ENCODE results near the gene TFAP2C.

DNA sequence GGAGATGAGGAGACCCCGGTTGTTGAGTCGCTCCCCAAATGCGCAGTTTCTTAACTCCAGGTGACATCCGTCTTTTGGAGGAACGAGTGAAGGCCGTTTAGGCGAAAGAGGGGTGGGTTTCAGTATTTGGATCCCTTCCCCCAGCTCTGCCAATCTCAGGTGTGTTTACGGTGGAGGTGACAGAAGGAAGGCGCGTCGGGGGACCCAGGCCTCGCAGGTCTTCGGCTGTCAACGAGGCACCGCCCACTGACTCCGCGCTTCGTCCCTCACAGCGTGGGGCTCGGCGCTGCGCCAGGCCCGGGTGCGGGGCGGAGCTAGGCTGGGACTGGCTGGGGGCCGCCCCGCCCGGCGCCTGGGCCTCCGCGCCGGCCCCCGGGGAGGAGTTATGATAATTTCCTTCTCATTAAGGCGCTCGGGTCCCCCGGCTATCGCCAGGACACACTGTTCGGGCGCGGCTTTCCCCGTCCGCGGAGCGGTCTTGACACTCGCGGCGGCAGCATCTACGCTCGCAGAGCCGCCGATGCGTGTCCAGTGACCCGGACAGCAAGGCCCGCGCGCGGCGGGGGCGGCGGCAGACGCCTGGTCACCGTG is at the start of gene TFAP2C:
- TF ChIP-seq, protein P1, sequence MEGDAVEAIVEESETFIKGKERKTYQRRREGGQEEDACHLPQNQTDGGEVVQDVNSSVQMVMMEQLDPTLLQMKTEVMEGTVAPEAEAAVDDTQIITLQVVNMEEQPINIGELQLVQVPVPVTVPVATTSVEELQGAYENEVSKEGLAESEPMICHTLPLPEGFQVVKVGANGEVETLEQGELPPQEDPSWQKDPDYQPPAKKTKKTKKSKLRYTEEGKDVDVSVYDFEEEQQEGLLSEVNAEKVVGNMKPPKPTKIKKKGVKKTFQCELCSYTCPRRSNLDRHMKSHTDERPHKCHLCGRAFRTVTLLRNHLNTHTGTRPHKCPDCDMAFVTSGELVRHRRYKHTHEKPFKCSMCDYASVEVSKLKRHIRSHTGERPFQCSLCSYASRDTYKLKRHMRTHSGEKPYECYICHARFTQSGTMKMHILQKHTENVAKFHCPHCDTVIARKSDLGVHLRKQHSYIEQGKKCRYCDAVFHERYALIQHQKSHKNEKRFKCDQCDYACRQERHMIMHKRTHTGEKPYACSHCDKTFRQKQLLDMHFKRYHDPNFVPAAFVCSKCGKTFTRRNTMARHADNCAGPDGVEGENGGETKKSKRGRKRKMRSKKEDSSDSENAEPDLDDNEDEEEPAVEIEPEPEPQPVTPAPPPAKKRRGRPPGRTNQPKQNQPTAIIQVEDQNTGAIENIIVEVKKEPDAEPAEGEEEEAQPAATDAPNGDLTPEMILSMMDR (IDR thresholded peaks at IDR 0.05), result no peak
- TF ChIP-seq POLR2A (IDR thresholded peaks at IDR 0.05), result peak; percentile 35

All from transverse colon (tissue), 3 donors.